Measurements from ENCODE around the gene TOP2A. TPM values are rescaled to one million over a fixed set of nuclear protein-coding genes. Genes with fewer than 3 reads are reported as not detected.

The TOP2A gene
- total RNA-seq, 4 donors from 2014 or later = 0.26 to 145 (median 1.9) TPM; not detected in 1

GRCh38 chr17:40361925-40362695, 55.6 kb downstream of the TOP2A start:
- H3K27ac ChIP-seq = no peak overlapping the region
- H3K27me3 ChIP-seq = no peaks in the 10 kb centered on the region
- no peak for DNase-seq
- no peaks in the 10 kb centered on the region for H3K36me3 ChIP-seq
- H3K4me1 ChIP-seq = no peaks in the 10 kb centered on the region
- intact Hi-C loops (cut with DNase I; ENCODE audit: low total_unique reads) = no loop called here
- no peak overlapping the region for H3K4me3 ChIP-seq
- TF ChIP-seq CTCF (IDR thresholded peaks at IDR 0.05) (no peak), POLR2A (IDR thresholded peaks at IDR 0.05) (no peak)
- H3K9me3 ChIP-seq = no peaks in the 10 kb centered on the region

- intact Hi-C loops (cut with DNase I; ENCODE audit: low total_unique reads) = no loop called here
- TF ChIP-seq POLR2A (IDR thresholded peaks at IDR 0.05) (no peak), CTCF (IDR thresholded peaks at IDR 0.05) (no peak)
- no peak for DNase-seq
- H3K36me3 ChIP-seq = no peaks in the 10 kb centered on the region
- no peak overlapping the region for H3K4me3 ChIP-seq
- no peaks in the 10 kb centered on the region for H3K27me3 ChIP-seq
- no peaks in the 10 kb centered on the region for H3K4me1 ChIP-seq
- no peak overlapping the region for H3K27ac ChIP-seq
- H3K9me3 ChIP-seq = no peaks in the 10 kb centered on the region
Measured at GRCh38 chr17:40361063-40361924, 56.4 kb downstream of the TOP2A start.

- intact Hi-C loops (cut with DNase I; ENCODE audit: low total_unique reads) = no loop called here
- Histone ChIP-seq H3K4me3 (no peak overlapping the region), H3K36me3 (no peaks in the 10 kb centered on the region), H3K27ac (no peak overlapping the region), H3K4me1 (peaks cover 0 to 3% of the 10 kb centered on the region in 2 donors), H3K9me3 (no peaks in the 10 kb centered on the region), H3K27me3 (no peaks in the 10 kb centered on the region)
- no peak for TF ChIP-seq CTCF (IDR thresholded peaks at IDR 0.05)
- DNase-seq = no peak
Measured at GRCh38 chr17:40360091-40360490, 57.6 kb downstream of the TOP2A start.

- Histone ChIP-seq H3K27ac (peak overlapping the region; percentile 49 to 68), H3K27me3 (no peaks in the 10 kb centered on the region), H3K4me3 (no peak overlapping the region), H3K9me3 (no peaks in the 10 kb centered on the region), H3K36me3 (no peaks in the 10 kb centered on the region), H3K4me1 (peaks cover 0 to 3% of the 10 kb centered on the region in 2 donors)
- intact Hi-C loops (cut with DNase I; ENCODE audit: low total_unique reads) = loop anchor here (10.0 kb wide), 1 partner anchor 176 kb away; no protein-coding TSS in a partner anchor
- TF ChIP-seq POLR2A (IDR thresholded peaks at IDR 0.05) (no peak), CTCF (IDR thresholded peaks at IDR 0.05) (peak; percentile 94 to 98 (median 96))
- peak; percentile 90 to 91 for DNase-seq
Measured at GRCh38 chr17:40358323-40359038, 59.2 kb downstream of the TOP2A start.
